GM18909 (cell line): ENCODE data around the gene DEFB124.
"Not testable (repeated sequence)": the region's sequence is repeated elsewhere in the genome, so short reads cannot be mapped to it uniquely, and the experiment has no call there.

Experiments used
- ATAC-seq: cut with Tn5 transposase; IDR thresholded peaks from one replicate; pipeline ENCODE4 v1.9.1; 2021; ENCODE audit warnings: mild to moderate bottlenecking; ENCODE audit not compliant: unreplicated experiment, poor library complexity

Gene DEFB124

DNA sequence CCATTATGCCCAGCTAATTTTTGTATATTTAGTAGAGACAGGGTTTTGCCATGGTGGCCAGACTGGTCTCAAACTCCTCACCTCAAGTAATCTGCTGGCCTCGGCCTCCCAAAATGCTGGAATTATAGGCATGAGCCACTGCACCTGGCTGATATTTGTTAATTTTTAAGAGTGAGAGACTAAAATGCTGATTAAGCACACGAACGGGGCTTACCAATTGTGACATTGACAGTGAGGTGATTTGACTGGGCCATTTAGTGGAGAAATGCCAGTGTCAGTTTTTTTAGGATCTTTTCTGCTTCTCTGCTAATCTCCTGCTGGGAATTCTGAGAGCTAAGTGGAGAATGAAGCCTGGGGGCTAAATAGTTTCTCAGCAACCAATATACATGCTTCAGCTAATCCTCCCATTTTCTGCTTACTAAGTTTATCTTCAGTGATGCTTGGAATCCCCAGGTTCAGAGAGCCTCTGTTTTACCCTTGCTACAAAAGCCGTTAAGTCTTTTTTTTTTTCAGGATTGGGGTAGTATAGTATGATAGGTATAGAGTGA, 44.3 kb downstream of the DEFB124 start:
- ATAC-seq: no peak

DNA sequence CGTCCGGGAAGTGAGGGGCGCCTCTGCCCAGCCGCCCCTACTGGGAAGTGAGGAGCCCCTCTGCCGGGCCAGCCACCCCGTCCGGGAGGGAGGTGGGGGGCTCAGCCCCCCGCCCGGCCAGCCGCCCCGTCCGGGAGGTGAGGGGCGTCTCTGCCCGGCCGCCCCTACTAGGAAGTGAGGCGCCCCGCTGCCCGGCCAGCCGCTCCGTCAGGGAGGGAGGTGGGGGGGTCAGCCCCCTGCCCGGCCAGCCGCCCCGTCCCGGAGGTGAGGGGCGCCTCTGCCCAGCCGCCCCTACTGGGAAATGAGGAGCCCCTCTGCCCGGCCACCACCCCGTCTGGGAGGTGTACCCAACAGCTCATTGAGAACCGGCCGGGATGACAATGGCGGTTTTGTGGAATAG, 47.4 kb downstream of the DEFB124 start:
- not testable (repeated sequence) for ATAC-seq

DNA sequence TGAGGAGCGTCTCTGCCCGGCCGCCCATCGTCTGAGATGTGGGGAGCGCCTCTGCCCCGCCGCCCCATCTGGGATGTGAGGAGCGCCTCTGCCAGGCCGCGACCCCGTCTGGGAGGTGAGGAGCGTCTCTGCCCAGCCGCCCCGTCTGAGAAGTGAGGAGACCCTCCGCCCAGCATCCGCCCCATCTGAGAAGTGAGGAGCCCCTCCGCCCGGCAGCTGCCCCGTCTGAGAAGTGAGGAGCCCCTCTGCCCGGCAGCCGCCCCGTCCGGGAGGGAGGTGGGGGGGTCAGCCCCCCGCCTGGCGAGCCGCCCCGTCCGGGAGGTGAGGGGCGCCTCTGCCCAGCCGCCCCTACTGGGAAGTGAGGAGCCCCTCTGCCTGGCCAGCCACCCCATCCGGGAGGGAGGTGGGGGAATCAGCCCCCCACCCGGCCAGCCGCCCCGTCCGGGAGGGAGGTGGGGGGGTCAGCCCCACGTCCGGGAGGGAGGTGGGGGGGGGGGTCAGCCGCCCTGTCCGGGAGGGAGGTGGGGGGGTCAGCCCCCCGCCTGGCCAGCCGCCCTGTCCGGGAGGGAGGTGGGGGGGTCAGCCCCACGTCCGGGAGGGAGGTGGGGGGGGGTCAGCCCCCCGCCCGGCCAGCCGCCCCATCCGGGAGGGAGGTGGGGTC, 47.9 kb downstream of the DEFB124 start:
- ATAC-seq: not testable (repeated sequence)

DNA sequence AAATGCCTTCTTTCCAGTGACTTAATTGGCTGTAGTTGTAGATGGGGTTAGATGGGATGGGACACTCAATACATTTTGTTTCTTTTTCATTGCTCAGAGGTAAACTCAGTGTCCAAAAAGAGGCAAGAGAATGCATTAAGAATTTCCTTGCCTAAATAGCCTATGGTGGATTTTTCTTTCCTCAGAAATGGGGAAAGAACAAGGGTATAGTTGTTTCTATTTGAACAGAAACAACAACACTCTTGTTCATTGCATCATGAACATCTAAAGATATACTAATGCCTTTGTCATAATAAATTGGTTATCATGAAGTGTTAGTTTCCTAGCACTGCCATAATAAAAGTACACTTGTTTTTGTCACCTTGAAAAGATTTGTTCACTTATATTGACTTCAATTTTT, 49.1 kb downstream of the DEFB124 start:
- no peak for ATAC-seq

DNA sequence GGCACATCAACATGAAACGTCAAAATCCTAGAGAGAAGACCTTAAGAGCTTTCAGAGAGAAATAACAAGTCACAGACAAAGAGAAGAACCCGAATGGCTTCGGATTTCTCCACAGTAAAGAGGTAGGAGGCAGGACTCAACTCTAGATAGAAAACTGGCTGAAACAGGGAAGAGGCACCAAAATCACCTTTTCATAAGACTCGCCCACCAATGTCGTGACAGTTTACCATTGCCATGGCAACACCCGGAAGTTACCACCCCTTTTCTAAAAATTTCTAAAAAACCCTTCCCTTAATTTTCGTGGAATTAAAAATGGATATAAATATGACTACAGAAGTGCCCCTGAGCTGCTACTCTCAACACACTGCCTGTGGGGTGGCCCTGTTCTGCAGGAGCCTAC, 56.6 kb downstream of the DEFB124 start:
- ATAC-seq: no peak

DNA sequence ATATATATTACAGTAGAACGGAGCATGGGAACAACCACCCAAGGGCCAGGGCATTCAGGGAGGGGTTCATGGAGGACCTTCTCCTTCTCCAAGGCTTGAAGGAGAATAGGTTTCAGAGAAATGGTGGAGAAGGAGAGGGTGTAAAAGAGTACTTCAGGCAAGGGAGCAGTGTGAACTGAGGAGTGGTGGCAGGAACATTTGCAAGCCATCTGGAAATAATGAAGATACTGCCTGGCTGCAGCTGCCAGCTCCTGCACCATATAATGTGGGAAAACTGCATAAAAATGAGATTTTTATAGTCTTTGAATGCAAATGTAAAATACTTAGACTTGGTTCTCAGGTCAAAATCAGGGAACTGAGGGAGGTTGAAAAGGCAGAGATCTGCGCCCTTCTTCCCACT, 59.3 kb downstream of the DEFB124 start:
- ATAC-seq: no peak
